WTC11 (cell line): Measurements from ENCODE around the gene CHMP1A. TPM values are rescaled to one million over a fixed set of nuclear protein-coding genes. Genes with fewer than 3 reads are reported as not detected.

Experiments
- ATAC-seq: fragments of 200-7000 bp; cut with Tn5 transposase; 2 replicates; pipeline ENCODE4 v1.10.0; 2021; ENCODE audit warnings: mild to moderate bottlenecking, moderate library complexity
- CTCF ChIA-PET: fragments of 300-600 bp; sonication (Branson Sonifier 250); formaldehyde crosslinking; loops from one replicate; lab custom pipeline; 2021; ENCODE audit warnings: antibody characterized with exemption; lab: Charles Lee
- POLR2A ChIA-PET: fragments of 350-600 bp; sonication (Branson Sonifier 250); formaldehyde crosslinking; loops from one replicate; lab custom pipeline; 2021; ENCODE audit warnings: antibody characterized with exemption; lab: Charles Lee
- DNase-seq: peaks from one replicate; pipeline ENCODE4 v3.0.0; 2021; ENCODE audit warnings: low spot score
- H3K27ac Mint-ChIP-seq: 2 replicates; pipeline ENCODE4 v1.8.0; 2021; ENCODE audit warnings: mixed read lengths
- H3K27me3 Mint-ChIP-seq: 2 replicates; pipeline ENCODE4 v1.8.0; 2021; ENCODE audit warnings: low read depth, mild to moderate bottlenecking, moderate library complexity, mixed read lengths
- H3K36me3 Mint-ChIP-seq: 2 replicates; pipeline ENCODE4 v1.8.0; 2021; ENCODE audit warnings: mixed read lengths
- H3K4me1 Mint-ChIP-seq: 2 replicates; pipeline ENCODE4 v1.8.0; 2022; ENCODE audit warnings: mixed read lengths
- H3K4me3 Mint-ChIP-seq: 2 replicates; pipeline ENCODE4 v1.8.0; 2021; ENCODE audit warnings: mild to moderate bottlenecking, moderate library complexity, mixed read lengths
- H3K9me3 Mint-ChIP-seq: 2 replicates; pipeline ENCODE4 v1.8.0; 2021; ENCODE audit warnings: mixed read lengths
- CREB1 ChIP-seq: sonication (generic); formaldehyde crosslinking; IDR thresholded peaks from 2 replicates; pipeline ENCODE4 v1.8.0; 2023; ENCODE audit warnings: mild to moderate bottlenecking, missing genetic modification reagents
- CREM ChIP-seq: sonication (generic); formaldehyde crosslinking; IDR thresholded peaks from 2 replicates; pipeline ENCODE4 v1.8.1; 2022; ENCODE audit warnings: mild to moderate bottlenecking, missing genetic modification reagents, moderate library complexity
- FOXJ3 ChIP-seq: sonication (generic); formaldehyde crosslinking; IDR thresholded peaks from 2 replicates; pipeline ENCODE4 v1.9.0; 2021; ENCODE audit warnings: missing genetic modification reagents, mild to moderate bottlenecking, borderline replicate concordance
- GABPB1 ChIP-seq: sonication (generic); formaldehyde crosslinking; IDR thresholded peaks from 2 replicates; pipeline ENCODE4 v1.8.1; 2023; ENCODE audit warnings: mild to moderate bottlenecking, missing genetic modification reagents
- GTF2I ChIP-seq: fragments of 250-450 bp; sonication (Bioruptor Pico); conservative IDR thresholded peaks from 2 replicates; pipeline ENCODE4 v1.4.0; 2021; ENCODE audit warnings: mild to moderate bottlenecking
- IRF2 ChIP-seq: sonication (generic); formaldehyde crosslinking; IDR thresholded peaks from 2 replicates; pipeline ENCODE4 v1.8.0; 2022; ENCODE audit warnings: low read depth, missing genetic modification reagents, borderline replicate concordance
- JAZF1 ChIP-seq: fragments of 250-450 bp; sonication (Bioruptor Pico); IDR thresholded peaks from 2 replicates; pipeline ENCODE4 v1.9.0; 2021; ENCODE audit warnings: moderate library complexity, mild to moderate bottlenecking, inconsistent platforms
- SMAD4 ChIP-seq: sonication (generic); formaldehyde crosslinking; IDR thresholded peaks from 2 replicates; pipeline ENCODE4 v1.8.0; 2022; ENCODE audit warnings: mild to moderate bottlenecking, missing genetic modification reagents
- ZNF121 ChIP-seq: sonication (generic); formaldehyde crosslinking; IDR thresholded peaks from 2 replicates; pipeline ENCODE4 v1.8.0; 2023; ENCODE audit warnings: missing genetic modification reagents
- ZNF138 ChIP-seq: sonication (generic); formaldehyde crosslinking; conservative IDR thresholded peaks from 2 replicates; pipeline ENCODE4 v1.8.1; 2022; ENCODE audit warnings: mild to moderate bottlenecking, moderate library complexity, missing genetic modification reagents
- ZNF396 ChIP-seq: fragments of 250-450 bp; sonication (Bioruptor Pico); IDR thresholded peaks from 2 replicates; pipeline ENCODE4 v1.8.0; 2021; ENCODE audit warnings: mild to moderate bottlenecking, moderate library complexity, borderline replicate concordance
- ZNF423 ChIP-seq: fragments of 250-450 bp; sonication (Bioruptor Pico); IDR thresholded peaks from 2 replicates; pipeline ENCODE4 v2.1.2; 2022; ENCODE audit warnings: mild to moderate bottlenecking, moderate library complexity
- total RNA-seq: library from RNA; stranded (reverse); gene quantifications from 3 replicates; pipeline ENCODE4 v1.2.3, GENCODE V29; 2021
- TF ChIP-seq, protein P1 (sequence below): sonication (generic); formaldehyde crosslinking; IDR thresholded peaks from 2 replicates; pipeline ENCODE4 v1.8.1; 2023; ENCODE audit warnings: mild to moderate bottlenecking, missing genetic modification reagents
- TF ChIP-seq, protein P2 (sequence below): sonication (generic); formaldehyde crosslinking; IDR thresholded peaks from 2 replicates; pipeline ENCODE4 v1.8.0; 2022; ENCODE audit warnings: mild to moderate bottlenecking, missing genetic modification reagents
- TF ChIP-seq, protein P3 (sequence below): sonication (generic); formaldehyde crosslinking; IDR thresholded peaks from 2 replicates; pipeline ENCODE4 v1.8.1; 2022; ENCODE audit warnings: mild to moderate bottlenecking, missing genetic modification reagents, moderate library complexity, borderline replicate concordance
- TF ChIP-seq, protein P4 (sequence below): sonication (generic); formaldehyde crosslinking; IDR thresholded peaks from 2 replicates; pipeline ENCODE4 v1.8.1; 2023; ENCODE audit warnings: mild to moderate bottlenecking, moderate library complexity, missing genetic modification reagents
- TF ChIP-seq, protein P5 (sequence below): sonication (generic); formaldehyde crosslinking; IDR thresholded peaks from 2 replicates; pipeline ENCODE4 v1.8.1; 2023; ENCODE audit warnings: mild to moderate bottlenecking, missing genetic modification reagents, moderate library complexity
- TF ChIP-seq, protein P6 (sequence below): fragments of 250-450 bp; sonication (Bioruptor Pico); IDR thresholded peaks from 2 replicates; pipeline ENCODE4 v1.9.0; 2021; ENCODE audit warnings: mild to moderate bottlenecking
- TF ChIP-seq, protein P7 (sequence below): sonication (generic); formaldehyde crosslinking; IDR thresholded peaks from 2 replicates; pipeline ENCODE4 v1.8.1; 2023; ENCODE audit warnings: mild to moderate bottlenecking, missing genetic modification reagents, borderline replicate concordance

CHMP1A gene
- total RNA-seq, 1 experiment from 2014 or later: 76.0 TPM

DNA sequence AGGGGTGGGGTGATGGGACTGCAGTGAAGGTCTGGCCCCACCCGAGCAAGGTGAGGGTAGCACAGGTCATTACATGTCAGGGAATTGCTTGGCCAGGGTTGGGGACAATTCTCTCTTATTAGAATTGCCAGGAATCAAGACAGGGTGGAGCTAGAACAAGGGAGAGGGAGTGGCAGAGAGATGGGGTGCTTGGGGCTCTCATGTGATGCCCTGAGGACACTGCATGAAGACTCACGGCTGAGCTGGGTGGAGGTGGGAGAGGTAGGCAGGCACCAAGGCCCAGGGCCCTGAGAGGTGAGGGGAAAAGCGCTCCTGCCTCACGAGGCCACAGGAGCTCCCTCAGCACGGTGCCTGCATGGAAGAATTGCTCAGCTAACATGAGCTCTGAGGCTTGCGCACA lies 40.5 kb downstream of the CHMP1A start:
- no peak overlapping the region for H3K27ac Mint-ChIP-seq
- CTCF ChIA-PET: interaction anchor here (0.6 to 6.2 kb wide), 4 partner anchors 16 to 60 kb away, joined by 4 to 79 read pairs (median 6); no protein-coding TSS in a partner anchor
- POLR2A ChIA-PET: no interaction called here

More for the DNA sequence above, 40.5 kb downstream of the CHMP1A start:
- H3K4me3 Mint-ChIP-seq: no peak overlapping the region
- no peaks in the 10 kb centered on the region for H3K27me3 Mint-ChIP-seq
- H3K36me3 Mint-ChIP-seq: no peaks in the 10 kb centered on the region
- no peak for TF ChIP-seq ZNF396
- TF ChIP-seq GTF2I: no peak
- TF ChIP-seq CREB1 (CRISPR knock-in tag): no peak
- TF ChIP-seq SMAD4 (CRISPR knock-in tag): no peak
- TF ChIP-seq, protein P1, sequence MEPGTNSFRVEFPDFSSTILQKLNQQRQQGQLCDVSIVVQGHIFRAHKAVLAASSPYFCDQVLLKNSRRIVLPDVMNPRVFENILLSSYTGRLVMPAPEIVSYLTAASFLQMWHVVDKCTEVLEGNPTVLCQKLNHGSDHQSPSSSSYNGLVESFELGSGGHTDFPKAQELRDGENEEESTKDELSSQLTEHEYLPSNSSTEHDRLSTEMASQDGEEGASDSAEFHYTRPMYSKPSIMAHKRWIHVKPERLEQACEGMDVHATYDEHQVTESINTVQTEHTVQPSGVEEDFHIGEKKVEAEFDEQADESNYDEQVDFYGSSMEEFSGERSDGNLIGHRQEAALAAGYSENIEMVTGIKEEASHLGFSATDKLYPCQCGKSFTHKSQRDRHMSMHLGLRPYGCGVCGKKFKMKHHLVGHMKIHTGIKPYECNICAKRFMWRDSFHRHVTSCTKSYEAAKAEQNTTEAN (CRISPR knock-in tag): no peak
- TF ChIP-seq ZNF423 (CRISPR knock-in tag): no peak
- TF ChIP-seq ZNF121: no peak
- TF ChIP-seq, protein P2, sequence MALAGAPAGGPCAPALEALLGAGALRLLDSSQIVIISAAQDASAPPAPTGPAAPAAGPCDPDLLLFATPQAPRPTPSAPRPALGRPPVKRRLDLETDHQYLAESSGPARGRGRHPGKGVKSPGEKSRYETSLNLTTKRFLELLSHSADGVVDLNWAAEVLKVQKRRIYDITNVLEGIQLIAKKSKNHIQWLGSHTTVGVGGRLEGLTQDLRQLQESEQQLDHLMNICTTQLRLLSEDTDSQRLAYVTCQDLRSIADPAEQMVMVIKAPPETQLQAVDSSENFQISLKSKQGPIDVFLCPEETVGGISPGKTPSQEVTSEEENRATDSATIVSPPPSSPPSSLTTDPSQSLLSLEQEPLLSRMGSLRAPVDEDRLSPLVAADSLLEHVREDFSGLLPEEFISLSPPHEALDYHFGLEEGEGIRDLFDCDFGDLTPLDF (CRISPR knock-in tag): no peak
- TF ChIP-seq, protein P3, sequence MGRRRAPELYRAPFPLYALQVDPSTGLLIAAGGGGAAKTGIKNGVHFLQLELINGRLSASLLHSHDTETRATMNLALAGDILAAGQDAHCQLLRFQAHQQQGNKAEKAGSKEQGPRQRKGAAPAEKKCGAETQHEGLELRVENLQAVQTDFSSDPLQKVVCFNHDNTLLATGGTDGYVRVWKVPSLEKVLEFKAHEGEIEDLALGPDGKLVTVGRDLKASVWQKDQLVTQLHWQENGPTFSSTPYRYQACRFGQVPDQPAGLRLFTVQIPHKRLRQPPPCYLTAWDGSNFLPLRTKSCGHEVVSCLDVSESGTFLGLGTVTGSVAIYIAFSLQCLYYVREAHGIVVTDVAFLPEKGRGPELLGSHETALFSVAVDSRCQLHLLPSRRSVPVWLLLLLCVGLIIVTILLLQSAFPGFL: no peak
- no peak for TF ChIP-seq IRF2 (CRISPR knock-in tag)
- TF ChIP-seq, protein P4, sequence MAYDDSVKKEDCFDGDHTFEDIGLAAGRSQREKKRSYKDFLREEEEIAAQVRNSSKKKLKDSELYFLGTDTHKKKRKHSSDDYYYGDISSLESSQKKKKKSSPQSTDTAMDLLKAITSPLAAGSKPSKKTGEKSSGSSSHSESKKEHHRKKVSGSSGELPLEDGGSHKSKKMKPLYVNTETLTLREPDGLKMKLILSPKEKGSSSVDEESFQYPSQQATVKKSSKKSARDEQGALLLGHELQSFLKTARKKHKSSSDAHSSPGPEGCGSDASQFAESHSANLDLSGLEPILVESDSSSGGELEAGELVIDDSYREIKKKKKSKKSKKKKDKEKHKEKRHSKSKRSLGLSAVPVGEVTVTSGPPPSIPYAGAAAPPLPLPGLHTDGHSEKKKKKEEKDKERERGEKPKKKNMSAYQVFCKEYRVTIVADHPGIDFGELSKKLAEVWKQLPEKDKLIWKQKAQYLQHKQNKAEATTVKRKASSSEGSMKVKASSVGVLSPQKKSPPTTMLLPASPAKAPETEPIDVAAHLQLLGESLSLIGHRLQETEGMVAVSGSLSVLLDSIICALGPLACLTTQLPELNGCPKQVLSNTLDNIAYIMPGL (CRISPR knock-in tag): no peak
- TF ChIP-seq JAZF1 (CRISPR knock-in tag): no peak
- TF ChIP-seq GABPB1 (CRISPR knock-in tag): no peak
- no peak for TF ChIP-seq FOXJ3
- TF ChIP-seq, protein P5, sequence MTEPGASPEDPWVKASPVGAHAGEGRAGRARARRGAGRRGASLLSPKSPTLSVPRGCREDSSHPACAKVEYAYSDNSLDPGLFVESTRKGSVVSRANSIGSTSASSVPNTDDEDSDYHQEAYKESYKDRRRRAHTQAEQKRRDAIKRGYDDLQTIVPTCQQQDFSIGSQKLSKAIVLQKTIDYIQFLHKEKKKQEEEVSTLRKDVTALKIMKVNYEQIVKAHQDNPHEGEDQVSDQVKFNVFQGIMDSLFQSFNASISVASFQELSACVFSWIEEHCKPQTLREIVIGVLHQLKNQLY (CRISPR knock-in tag): no peak
- TF ChIP-seq, protein P6, sequence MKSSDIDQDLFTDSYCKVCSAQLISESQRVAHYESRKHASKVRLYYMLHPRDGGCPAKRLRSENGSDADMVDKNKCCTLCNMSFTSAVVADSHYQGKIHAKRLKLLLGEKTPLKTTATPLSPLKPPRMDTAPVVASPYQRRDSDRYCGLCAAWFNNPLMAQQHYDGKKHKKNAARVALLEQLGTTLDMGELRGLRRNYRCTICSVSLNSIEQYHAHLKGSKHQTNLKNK (CRISPR knock-in tag): no peak
- no peak for TF ChIP-seq ZNF138 (CRISPR knock-in tag)
- no peak for TF ChIP-seq CREM (CRISPR knock-in tag)
- TF ChIP-seq, protein P7, sequence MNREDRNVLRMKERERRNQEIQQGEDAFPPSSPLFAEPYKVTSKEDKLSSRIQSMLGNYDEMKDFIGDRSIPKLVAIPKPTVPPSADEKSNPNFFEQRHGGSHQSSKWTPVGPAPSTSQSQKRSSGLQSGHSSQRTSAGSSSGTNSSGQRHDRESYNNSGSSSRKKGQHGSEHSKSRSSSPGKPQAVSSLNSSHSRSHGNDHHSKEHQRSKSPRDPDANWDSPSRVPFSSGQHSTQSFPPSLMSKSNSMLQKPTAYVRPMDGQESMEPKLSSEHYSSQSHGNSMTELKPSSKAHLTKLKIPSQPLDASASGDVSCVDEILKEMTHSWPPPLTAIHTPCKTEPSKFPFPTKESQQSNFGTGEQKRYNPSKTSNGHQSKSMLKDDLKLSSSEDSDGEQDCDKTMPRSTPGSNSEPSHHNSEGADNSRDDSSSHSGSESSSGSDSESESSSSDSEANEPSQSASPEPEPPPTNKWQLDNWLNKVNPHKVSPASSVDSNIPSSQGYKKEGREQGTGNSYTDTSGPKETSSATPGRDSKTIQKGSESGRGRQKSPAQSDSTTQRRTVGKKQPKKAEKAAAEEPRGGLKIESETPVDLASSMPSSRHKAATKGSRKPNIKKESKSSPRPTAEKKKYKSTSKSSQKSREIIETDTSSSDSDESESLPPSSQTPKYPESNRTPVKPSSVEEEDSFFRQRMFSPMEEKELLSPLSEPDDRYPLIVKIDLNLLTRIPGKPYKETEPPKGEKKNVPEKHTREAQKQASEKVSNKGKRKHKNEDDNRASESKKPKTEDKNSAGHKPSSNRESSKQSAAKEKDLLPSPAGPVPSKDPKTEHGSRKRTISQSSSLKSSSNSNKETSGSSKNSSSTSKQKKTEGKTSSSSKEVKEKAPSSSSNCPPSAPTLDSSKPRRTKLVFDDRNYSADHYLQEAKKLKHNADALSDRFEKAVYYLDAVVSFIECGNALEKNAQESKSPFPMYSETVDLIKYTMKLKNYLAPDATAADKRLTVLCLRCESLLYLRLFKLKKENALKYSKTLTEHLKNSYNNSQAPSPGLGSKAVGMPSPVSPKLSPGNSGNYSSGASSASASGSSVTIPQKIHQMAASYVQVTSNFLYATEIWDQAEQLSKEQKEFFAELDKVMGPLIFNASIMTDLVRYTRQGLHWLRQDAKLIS (CRISPR knock-in tag): no peak
- peaks cover 17% of the 10 kb centered on the region for H3K4me1 Mint-ChIP-seq
- ATAC-seq: no peak
- no peak for DNase-seq
- peaks cover 5% of the 10 kb centered on the region for H3K9me3 Mint-ChIP-seq
